ENCODE measurements around the gene CDC42BPA.
"Not testable (repeated sequence)": the region's sequence is repeated elsewhere in the genome, so short reads cannot be mapped to it uniquely, and the experiment has no call there.

The CDC42BPA gene

DNA sequence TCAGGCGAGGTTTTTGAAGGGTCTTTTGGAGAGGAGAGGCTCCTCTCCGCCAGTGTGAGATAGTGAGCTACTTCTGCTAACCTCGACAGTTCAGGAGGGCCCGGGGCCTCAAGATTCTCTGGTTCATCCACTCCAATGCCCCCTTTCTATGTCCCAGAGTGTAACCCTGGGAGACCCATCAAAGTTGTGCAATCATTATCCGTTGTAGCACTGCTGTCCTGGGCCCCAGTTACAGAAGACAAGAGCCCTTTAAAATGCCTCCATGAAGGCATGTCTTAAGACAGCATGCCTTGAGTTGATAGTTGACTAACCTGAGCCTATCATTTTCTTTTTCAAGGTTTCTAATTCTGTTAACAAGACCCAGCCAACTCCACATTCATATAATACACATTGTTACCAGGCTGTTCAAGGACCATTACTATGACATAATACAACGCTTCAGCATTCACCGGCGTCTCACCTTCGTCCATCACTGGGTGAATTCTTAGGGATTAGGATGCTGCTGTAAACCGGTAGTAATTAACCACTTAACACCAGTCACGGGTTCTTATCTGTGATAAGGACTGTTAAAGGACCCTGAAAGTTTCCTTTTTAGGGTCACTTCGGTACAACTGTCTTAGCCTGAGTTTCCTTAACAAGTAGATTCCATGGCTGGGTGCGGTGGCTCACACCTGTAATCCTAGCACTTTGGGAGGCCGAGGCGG lies 37.4 kb upstream of the CDC42BPA start:
- 88 to 98% methylated on average over 7 of the region's 15 CpGs for WGBS, 2 experiments (ENCODE audit: insufficient coverage in 2 of 2)
- H3K4me1 ChIP-seq (ENCODE audit: control insufficient read depth, insufficient read depth, low read length, poor library complexity, severe bottlenecking) = peaks cover 20% of the 10 kb centered on the region
- no peak overlapping the region for H3K27ac ChIP-seq (ENCODE audit: low read depth, low read length, severe bottlenecking)
- H3K9me3 ChIP-seq (ENCODE audit: control insufficient read depth, low read length) = no peaks in the 10 kb centered on the region
- no peaks in the 10 kb centered on the region for H3K36me3 ChIP-seq (ENCODE audit: control insufficient read depth, insufficient read depth, low read length)
- H3K4me3 ChIP-seq (ENCODE audit: extremely low read depth, insufficient read depth, low read length, poor library complexity, severe bottlenecking) = no peak overlapping the region

DNA sequence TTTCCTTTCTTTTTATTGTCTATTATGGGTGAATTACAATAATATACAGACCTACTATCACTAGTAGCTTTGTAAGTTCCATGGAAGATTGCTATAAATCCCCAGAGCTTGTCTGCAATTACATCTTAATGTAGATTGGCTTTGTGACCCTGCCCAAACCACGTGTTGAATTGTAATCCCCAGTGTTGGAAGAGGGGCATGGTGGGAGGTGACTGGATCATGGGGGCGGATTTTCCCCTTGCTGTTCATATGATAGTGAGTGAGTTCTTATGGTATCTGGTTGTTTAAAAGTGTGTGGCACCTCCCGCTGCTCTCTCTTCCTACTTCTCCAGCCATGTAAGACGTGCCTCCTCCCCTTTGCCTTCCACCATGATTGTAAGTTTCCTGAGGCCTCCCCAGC lies 34.9 kb upstream of the CDC42BPA start:
- H3K4me3 ChIP-seq (ENCODE audit: extremely low read depth, insufficient read depth, low read length, poor library complexity, severe bottlenecking) = no peak overlapping the region
- H3K4me1 ChIP-seq (ENCODE audit: control insufficient read depth, insufficient read depth, low read length, poor library complexity, severe bottlenecking) = peaks cover 17% of the 10 kb centered on the region
- 89 to 94% methylated on average over 2 to 3 of the region's 4 CpGs for WGBS, 2 experiments (ENCODE audit: insufficient coverage in 2 of 2)
- H3K9me3 ChIP-seq (ENCODE audit: control insufficient read depth, low read length) = no peaks in the 10 kb centered on the region
- H3K27ac ChIP-seq (ENCODE audit: low read depth, low read length, severe bottlenecking) = no peak overlapping the region
- no peaks in the 10 kb centered on the region for H3K36me3 ChIP-seq (ENCODE audit: control insufficient read depth, insufficient read depth, low read length)

DNA sequence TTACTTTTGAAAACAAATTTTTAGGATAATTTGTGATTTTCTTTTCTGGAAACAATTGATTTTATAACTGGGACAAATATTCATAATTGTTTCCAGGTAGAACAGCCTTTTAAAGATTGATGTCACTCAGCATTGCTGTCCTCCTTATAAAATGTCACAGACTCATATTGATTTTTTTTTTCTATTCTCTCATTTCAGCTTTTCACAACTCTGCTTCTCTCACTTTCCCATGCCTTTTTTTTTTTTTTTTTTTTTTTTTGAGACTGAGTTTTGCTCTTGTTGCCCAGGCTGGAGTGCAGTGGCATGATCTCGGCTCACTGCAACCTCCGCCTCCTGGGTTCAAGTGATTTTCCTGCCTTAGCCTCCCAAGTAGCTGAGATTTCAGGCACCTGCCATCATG lies 33.9 kb upstream of the CDC42BPA start:
- H3K4me1 ChIP-seq (ENCODE audit: control insufficient read depth, insufficient read depth, low read length, poor library complexity, severe bottlenecking); H3K4me3 ChIP-seq (ENCODE audit: extremely low read depth, insufficient read depth, low read length, poor library complexity, severe bottlenecking); H3K27ac ChIP-seq (ENCODE audit: low read depth, low read length, severe bottlenecking); H3K36me3 ChIP-seq (ENCODE audit: control insufficient read depth, insufficient read depth, low read length); H3K9me3 ChIP-seq (ENCODE audit: control insufficient read depth, low read length): not testable (repeated sequence)
- 90% methylated on average over 2 of the region's 2 CpGs; no CpG with 5 or more reads in 1 of the 2 experiments for WGBS, 2 experiments (ENCODE audit: insufficient coverage in 2 of 2)

DNA sequence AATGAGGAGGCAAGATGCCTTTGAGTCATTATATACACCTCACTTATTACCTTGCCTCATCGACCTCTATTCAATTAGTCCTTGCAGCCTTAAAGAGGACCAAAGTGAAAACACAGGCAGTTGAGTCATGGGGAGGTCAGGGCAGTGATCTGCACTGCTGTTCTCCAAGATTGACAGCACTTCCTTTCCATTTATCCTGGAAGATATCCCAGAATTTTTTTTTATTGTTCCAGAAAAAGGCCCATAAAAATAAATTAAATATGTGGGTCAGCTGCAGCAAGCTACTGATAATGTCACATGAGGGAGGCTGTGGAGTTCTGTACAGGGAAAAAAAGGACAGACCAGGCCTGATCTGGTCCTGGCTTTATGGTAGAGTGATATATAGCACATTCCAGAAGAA lies 33.2 kb upstream of the CDC42BPA start:
- Histone ChIP-seq H3K4me3 (ENCODE audit: extremely low read depth, insufficient read depth, low read length, poor library complexity, severe bottlenecking) (no peak overlapping the region), H3K27ac (ENCODE audit: low read depth, low read length, severe bottlenecking) (no peak overlapping the region), H3K9me3 (ENCODE audit: control insufficient read depth, low read length) (no peaks in the 10 kb centered on the region), H3K4me1 (ENCODE audit: control insufficient read depth, insufficient read depth, low read length, poor library complexity, severe bottlenecking) (peaks cover 2% of the 10 kb centered on the region), H3K36me3 (ENCODE audit: control insufficient read depth, insufficient read depth, low read length) (no peaks in the 10 kb centered on the region)
- WGBS, 2 experiments (ENCODE audit: insufficient coverage in 2 of 2) = no CpG with 5 or more reads among the region's 1 CpG

DNA sequence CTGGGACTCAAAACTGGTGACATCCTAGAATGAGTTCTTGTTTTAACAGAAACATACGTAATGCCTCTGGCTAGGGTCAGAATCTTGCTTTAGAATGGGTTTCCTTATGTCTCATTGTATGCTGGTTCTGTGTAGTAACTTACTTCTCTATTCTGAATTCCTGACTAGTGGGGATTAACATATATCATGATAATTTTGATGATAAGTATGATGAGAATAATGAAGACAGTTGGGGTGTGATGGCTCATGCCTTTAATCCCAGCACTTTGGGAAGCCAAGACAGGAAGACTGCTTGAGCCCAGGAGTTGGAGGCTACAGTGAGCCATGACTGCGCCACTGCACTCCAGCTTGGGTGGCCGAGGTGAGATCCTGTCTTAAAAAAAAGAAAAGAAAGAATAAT lies 31.7 kb upstream of the CDC42BPA start:
- no peaks in the 10 kb centered on the region for H3K4me1 ChIP-seq (ENCODE audit: control insufficient read depth, insufficient read depth, low read length, poor library complexity, severe bottlenecking)
- no peak overlapping the region for H3K4me3 ChIP-seq (ENCODE audit: extremely low read depth, insufficient read depth, low read length, poor library complexity, severe bottlenecking)
- H3K9me3 ChIP-seq (ENCODE audit: control insufficient read depth, low read length) = no peaks in the 10 kb centered on the region
- no peaks in the 10 kb centered on the region for H3K36me3 ChIP-seq (ENCODE audit: control insufficient read depth, insufficient read depth, low read length)
- no peak overlapping the region for H3K27ac ChIP-seq (ENCODE audit: low read depth, low read length, severe bottlenecking)
- 100% methylated on average over 1 to 2 of the region's 3 CpGs for whole genome bisulfite sequencing, 2 experiments (ENCODE audit: insufficient coverage in 2 of 2)

DNA sequence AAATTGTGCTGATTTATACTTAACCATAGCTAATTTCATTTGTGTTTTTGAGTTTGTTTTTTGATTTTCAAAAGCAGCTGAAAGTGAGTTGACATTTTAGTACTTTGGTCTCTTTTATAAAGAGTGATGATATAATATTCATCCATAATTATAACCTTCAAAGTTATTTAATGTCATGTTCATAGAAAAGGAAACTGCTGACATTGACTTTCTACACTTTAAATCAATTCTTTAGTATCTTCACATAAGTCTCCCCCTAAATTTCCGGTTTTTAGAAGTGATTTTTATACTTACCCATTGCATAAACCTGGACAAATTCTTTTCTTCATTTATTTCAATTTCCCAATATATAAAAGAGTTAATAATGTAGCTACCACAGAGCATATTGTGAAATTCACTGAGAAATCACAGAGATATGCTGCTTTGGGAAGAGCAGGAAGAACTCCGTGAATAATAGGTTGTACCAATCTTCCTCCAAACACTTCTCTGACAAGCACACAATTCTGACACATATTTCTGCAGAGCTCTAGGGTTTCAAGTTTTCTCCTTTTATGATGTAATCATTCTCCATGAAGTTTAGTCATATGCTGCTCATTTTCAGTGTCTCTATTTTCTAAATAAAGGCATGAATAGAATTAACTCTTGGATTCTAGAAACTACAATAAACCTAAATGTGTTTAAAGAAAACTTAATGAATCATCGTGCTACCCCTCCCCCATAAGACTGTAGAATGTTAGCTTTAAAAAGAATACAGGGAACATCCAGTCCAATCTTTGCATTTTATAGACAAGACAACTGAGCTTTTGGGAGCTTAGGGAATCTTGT lies 25.6 kb upstream of the CDC42BPA start:
- Histone ChIP-seq H3K4me3 (ENCODE audit: extremely low read depth, insufficient read depth, low read length, poor library complexity, severe bottlenecking) (no peak overlapping the region), H3K27ac (ENCODE audit: low read depth, low read length, severe bottlenecking) (no peak overlapping the region), H3K4me1 (ENCODE audit: control insufficient read depth, insufficient read depth, low read length, poor library complexity, severe bottlenecking) (peaks cover 8% of the 10 kb centered on the region), H3K36me3 (ENCODE audit: control insufficient read depth, insufficient read depth, low read length) (no peaks in the 10 kb centered on the region), H3K9me3 (ENCODE audit: control insufficient read depth, low read length) (peaks cover 3% of the 10 kb centered on the region)
- 100% methylated on average over 1 of the region's 3 CpGs; no CpG with 5 or more reads in 1 of the 2 experiments for WGBS, 2 experiments (ENCODE audit: insufficient coverage in 2 of 2)

DNA sequence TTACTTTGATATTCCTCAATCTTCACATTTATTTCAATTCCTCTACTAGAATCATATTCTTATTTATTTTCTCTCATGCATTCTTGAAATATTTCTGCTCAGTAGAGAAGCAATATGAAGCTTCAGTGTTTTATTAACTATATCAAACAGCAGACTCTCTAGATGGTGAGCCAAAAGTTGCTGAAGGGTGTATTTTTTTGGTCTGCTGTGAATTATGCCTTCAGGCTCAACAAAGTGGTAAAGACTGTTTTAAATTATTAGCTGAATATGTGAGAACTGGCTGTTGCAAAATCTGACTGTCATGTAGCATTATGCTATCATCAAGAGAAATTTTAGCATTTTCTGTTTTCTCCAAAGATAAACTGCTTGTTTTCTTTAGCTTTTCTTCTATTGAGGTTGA lies 24.9 kb upstream of the CDC42BPA start:
- no peaks in the 10 kb centered on the region for H3K36me3 ChIP-seq (ENCODE audit: control insufficient read depth, insufficient read depth, low read length)
- no peak overlapping the region for H3K27ac ChIP-seq (ENCODE audit: low read depth, low read length, severe bottlenecking)
- H3K4me3 ChIP-seq (ENCODE audit: extremely low read depth, insufficient read depth, low read length, poor library complexity, severe bottlenecking) = no peak overlapping the region
- peaks cover 8% of the 10 kb centered on the region for H3K4me1 ChIP-seq (ENCODE audit: control insufficient read depth, insufficient read depth, low read length, poor library complexity, severe bottlenecking)
- H3K9me3 ChIP-seq (ENCODE audit: control insufficient read depth, low read length) = peaks cover 3% of the 10 kb centered on the region

DNA sequence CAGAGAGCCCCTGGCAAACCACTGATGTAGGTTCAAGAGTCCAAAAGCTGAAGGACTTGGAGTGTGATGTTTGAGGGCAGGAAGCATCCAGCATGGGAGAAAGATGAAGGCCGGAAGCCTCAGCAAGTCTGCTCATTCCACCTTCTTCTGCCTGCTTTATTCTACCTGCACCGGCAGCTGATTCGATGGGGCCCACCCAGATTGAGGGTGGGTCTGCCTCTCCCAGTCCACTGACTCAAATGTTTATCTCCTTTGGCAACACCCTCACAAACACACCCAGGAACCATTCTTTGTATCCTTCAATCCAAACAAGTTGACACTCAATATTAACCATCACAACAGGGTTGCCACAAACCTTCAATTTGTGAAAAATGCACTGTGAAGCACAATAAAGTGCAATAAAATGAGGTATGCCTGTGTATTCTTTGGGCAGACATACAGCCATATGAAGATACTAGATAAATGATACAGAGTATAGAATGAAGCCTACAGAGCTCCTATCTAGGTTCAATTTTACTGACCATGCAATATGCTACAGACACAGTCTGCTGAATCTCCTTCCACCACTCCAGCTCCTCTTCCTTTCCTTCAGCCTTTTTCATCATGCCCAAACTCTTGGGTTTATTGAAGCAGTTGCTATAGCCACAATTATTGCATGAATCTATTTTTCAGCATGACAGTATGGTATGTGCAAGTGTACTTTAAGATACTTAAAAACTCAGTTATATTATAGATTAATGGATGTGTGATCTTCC lies 24.0 kb upstream of the CDC42BPA start:
- H3K27ac ChIP-seq (ENCODE audit: low read depth, low read length, severe bottlenecking) = no peak overlapping the region
- WGBS, 2 experiments (ENCODE audit: insufficient coverage in 2 of 2) = 96 to 100% methylated on average over 3 of the region's 3 CpGs
- H3K4me1 ChIP-seq (ENCODE audit: control insufficient read depth, insufficient read depth, low read length, poor library complexity, severe bottlenecking) = peaks cover 8% of the 10 kb centered on the region
- H3K36me3 ChIP-seq (ENCODE audit: control insufficient read depth, insufficient read depth, low read length) = no peaks in the 10 kb centered on the region
- H3K4me3 ChIP-seq (ENCODE audit: extremely low read depth, insufficient read depth, low read length, poor library complexity, severe bottlenecking) = no peak overlapping the region
- H3K9me3 ChIP-seq (ENCODE audit: control insufficient read depth, low read length) = peaks cover 3% of the 10 kb centered on the region

DNA sequence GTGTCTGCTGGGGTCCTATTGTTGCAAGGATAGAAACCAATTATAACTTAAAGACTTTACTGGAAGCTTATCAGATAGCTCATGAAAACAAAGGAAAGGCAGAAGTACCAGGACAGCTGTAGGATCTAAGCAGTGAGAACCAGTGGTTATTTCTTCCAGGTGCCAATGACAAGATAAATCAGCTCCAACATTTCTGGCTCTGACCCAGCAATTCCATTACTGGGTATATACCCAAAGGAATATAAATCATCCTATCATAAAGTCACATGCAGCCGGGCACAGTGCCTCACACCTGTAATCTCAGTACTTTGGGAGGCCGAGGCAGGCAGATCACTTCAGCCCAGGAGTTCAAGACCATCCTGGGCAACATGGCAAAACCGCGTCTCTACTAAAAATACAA lies 17.8 kb upstream of the CDC42BPA start:
- 91 to 92% methylated on average over 4 of the region's 4 CpGs for WGBS, 2 experiments (ENCODE audit: insufficient coverage in 2 of 2)
- not testable (repeated sequence) for H3K36me3 ChIP-seq (ENCODE audit: control insufficient read depth, insufficient read depth, low read length); H3K27ac ChIP-seq (ENCODE audit: low read depth, low read length, severe bottlenecking); H3K4me3 ChIP-seq (ENCODE audit: extremely low read depth, insufficient read depth, low read length, poor library complexity, severe bottlenecking); H3K4me1 ChIP-seq (ENCODE audit: control insufficient read depth, insufficient read depth, low read length, poor library complexity, severe bottlenecking)
- peaks cover 12% of the 10 kb centered on the region for H3K9me3 ChIP-seq (ENCODE audit: control insufficient read depth, low read length)

DNA sequence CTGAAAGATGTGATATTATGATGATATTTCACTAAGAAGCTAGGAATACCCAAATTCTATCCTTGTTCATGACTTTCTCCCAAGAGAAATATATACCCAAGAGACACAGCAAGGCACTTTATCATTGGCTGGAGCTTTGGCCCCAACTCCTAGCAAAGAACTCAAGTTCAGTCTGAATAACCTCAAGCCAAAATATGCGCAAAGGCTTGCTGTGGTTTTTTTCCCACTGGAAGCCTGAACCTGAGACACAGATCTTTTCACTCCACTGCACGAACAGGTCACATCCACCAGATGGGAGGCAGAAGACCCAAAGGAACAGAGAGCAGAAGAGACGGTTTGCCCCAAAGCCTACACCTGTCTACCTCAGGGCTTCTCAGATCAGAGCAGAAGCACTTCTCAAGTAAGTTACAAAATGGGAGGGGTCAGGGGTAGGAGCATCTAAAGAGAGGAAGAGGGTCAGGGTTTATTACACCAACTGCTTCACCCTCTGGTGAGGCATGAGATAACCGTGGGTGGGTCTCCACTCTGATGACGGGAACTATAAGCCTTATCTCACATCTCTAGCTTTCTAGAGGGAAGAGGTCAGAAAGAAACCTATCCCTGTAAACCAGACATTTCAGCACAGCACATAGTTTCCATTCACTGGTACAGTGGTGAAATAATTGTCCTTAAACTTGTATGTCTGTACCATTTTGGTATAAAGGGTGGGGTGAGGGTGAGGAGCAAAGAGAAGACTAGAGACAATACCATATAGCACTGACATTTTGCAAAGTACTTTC lies 17.1 kb upstream of the CDC42BPA start:
- no peak overlapping the region for H3K4me3 ChIP-seq (ENCODE audit: extremely low read depth, insufficient read depth, low read length, poor library complexity, severe bottlenecking)
- no peaks in the 10 kb centered on the region for H3K4me1 ChIP-seq (ENCODE audit: control insufficient read depth, insufficient read depth, low read length, poor library complexity, severe bottlenecking)
- 88 to 100% methylated on average over 1 of the region's 5 CpGs for WGBS, 2 experiments (ENCODE audit: insufficient coverage in 2 of 2)
- H3K9me3 ChIP-seq (ENCODE audit: control insufficient read depth, low read length) = peaks cover 12% of the 10 kb centered on the region
- H3K36me3 ChIP-seq (ENCODE audit: control insufficient read depth, insufficient read depth, low read length) = no peaks in the 10 kb centered on the region
- no peak overlapping the region for H3K27ac ChIP-seq (ENCODE audit: low read depth, low read length, severe bottlenecking)

All from mesodermal cell (in vitro differentiated cells).